Inflammatory macrophage (primary cell): Measurements from ENCODE around the gene UBR3.
"Not testable (repeated sequence)": the region's sequence is repeated elsewhere in the genome, so short reads cannot be mapped to it uniquely, and the experiment has no call there.

ENCODE experiments used
- DNase-seq, 2 donors: peaks; one replicate each; pipeline ENCODE4 v3.0.0-alpha.2; 2020 to 2022
- total RNA-seq, 18 experiments: gene quantifications; one replicate each; lab custom pipeline; 2026; ENCODE audit warnings: mixed read lengths in 6 of 18, inconsistent platforms in 2 of 18; lab: John Stamatoyannopoulos, UW

The UBR3 gene
- total RNA-seq, result 55.6 to 164 (median 119) reads per million in 18 experiments

GRCh38 chr2:169827272-169828140, at the start of gene UBR3:
Gene UBR3, plus strand, starts transcription at chr2:169827454. Its CDS starts 54 bp downstream, at chr2:169827508.
- peak; percentile 91 to 94 for DNase-seq

- peak; percentile 29 to 56 for DNase-seq
Observed at GRCh38 chr2:169778446-169778845, 48.8 kb upstream of the UBR3 start.

- DNase-seq, result no peak
Observed at GRCh38 chr2:169781249-169782013, 45.8 kb upstream of the UBR3 start.

GRCh38 chr2:169782513-169782912, 44.7 kb upstream of the UBR3 start:
- DNase-seq, result no peak

- no peak for DNase-seq
Observed at GRCh38 chr2:169790581-169790980, 36.7 kb upstream of the UBR3 start.

GRCh38 chr2:169795181-169795580, 32.1 kb upstream of the UBR3 start:
- DNase-seq, result no peak

- no peak for DNase-seq
Observed at GRCh38 chr2:169796441-169796840, 30.8 kb upstream of the UBR3 start.

- no peak for DNase-seq
Observed at GRCh38 chr2:169797601-169798000, 29.7 kb upstream of the UBR3 start.

- no peak for DNase-seq
Observed at GRCh38 chr2:169798397-169798717, 28.9 kb upstream of the UBR3 start.

- DNase-seq, result peak; percentile 85 to 90
Observed at GRCh38 chr2:169798718-169799592, 28.3 kb upstream of the UBR3 start, which contains the start of gene SSB. Gene SSB, plus strand, starts transcription at chr2:169798871. Its CDS starts 2,090 bp downstream, at chr2:169800961.

GRCh38 chr2:169803480-169803879, 23.8 kb upstream of the UBR3 start:
- DNase-seq, result no peak

- no peak for DNase-seq
Observed at GRCh38 chr2:169806586-169806985, 20.7 kb upstream of the UBR3 start.

GRCh38 chr2:169808221-169808620, 19.0 kb upstream of the UBR3 start:
- DNase-seq, result no peak

GRCh38 chr2:169815849-169816248, 11.4 kb upstream of the UBR3 start:
- DNase-seq, result no peak

- DNase-seq, result not testable (repeated sequence)
Observed at GRCh38 chr2:169816961-169817360, 10.3 kb upstream of the UBR3 start.

- DNase-seq, result not testable (repeated sequence)
Observed at GRCh38 chr2:169817369-169817768, 9.9 kb upstream of the UBR3 start.

- DNase-seq, result no peak
Observed at GRCh38 chr2:169818241-169818640, 9.0 kb upstream of the UBR3 start.

GRCh38 chr2:169819106-169819505, 8.1 kb upstream of the UBR3 start:
- DNase-seq, result no peak

GRCh38 chr2:169820101-169820500, 7.2 kb upstream of the UBR3 start:
- not testable (repeated sequence) for DNase-seq

- DNase-seq, result no peak
Observed at GRCh38 chr2:169822036-169822435, 5.2 kb upstream of the UBR3 start.

- no peak for DNase-seq
Observed at GRCh38 chr2:169822785-169823392, 4.4 kb upstream of the UBR3 start.

- no peak for DNase-seq
Observed at GRCh38 chr2:169823996-169824372, 3.3 kb upstream of the UBR3 start.
